Ovary (tissue), 9 donors: ENCODE results near the gene CACNA2D3. TPM values are rescaled to one million over a fixed set of nuclear protein-coding genes. Genes with fewer than 3 reads are reported as not detected.

Source experiments
- DNase-seq, 5 donors: peaks; one replicate each; pipeline ENCODE4 v3.0.0-alpha.2; 2019 to 2020
- H3K27ac ChIP-seq, 2 donors: fragments of 200-600 bp; one replicate each; pipeline versions ENCODE4 v1.5.1 to v1.8.0; 2019 to 2022
- H3K27me3 ChIP-seq: fragments of 200-600 bp; one replicate; pipeline ENCODE4 v1.8.0; 2022
- H3K36me3 ChIP-seq: fragments of 200-600 bp; sonication (generic); one replicate; pipeline ENCODE4 v1.5.1; 2019
- H3K4me1 ChIP-seq: one replicate; pipeline ENCODE4 v1.8.1; 2013; ENCODE audit warnings: mild to moderate bottlenecking, moderate library complexity; ENCODE audit not compliant: insufficient read depth
- H3K4me3 ChIP-seq: fragments of 200-600 bp; sonication (generic); one replicate; pipeline ENCODE4 v1.5.1; 2017
- H3K9me3 ChIP-seq, 2 donors: fragments of 200-600 bp in 1 of 2; sonication (generic) in 1 of 2; one replicate each; pipeline versions ENCODE4 v1.5.1 to v1.8.1; 2013 to 2019; ENCODE audit warnings: mild to moderate bottlenecking in 1 of 2, moderate library complexity in 1 of 2
- CTCF ChIP-seq, 3 donors: fragments of 450-650 bp in 2 of 3; fragments of 200-600 bp in 1 of 3; IDR thresholded peaks; one replicate each; pipeline versions ENCODE4 v1.5.1 to v1.8.0; 2016 to 2022; ENCODE audit warnings: antibody characterized with exemption in 3 of 3, mild to moderate bottlenecking in 1 of 3
- EP300 ChIP-seq: sonication (generic); formaldehyde crosslinking; IDR thresholded peaks from one replicate; pipeline ENCODE4 v1.6.1; 2017; ENCODE audit warnings: antibody characterized with exemption
- POLR2A ChIP-seq: fragments of 450-650 bp; IDR thresholded peaks from one replicate; pipeline ENCODE4 v1.6.1; 2017; ENCODE audit warnings: antibody characterized with exemption, mild to moderate bottlenecking, moderate library complexity
- WGBS, 3 donors: extraction: QIAGEN DNeasy Blood & Tissue Kit in 1 of 3; methylation state at CpG; one replicate each; pipeline versions ENCODE4 v1.1.5 to v1.1.7; 2013 to 2017; 5-methylcytosine and 5-hydroxymethylcytosine counted together
- intact Hi-C, 4 donors: fragments of 100-400 bp; cut with DNase I; formaldehyde crosslinking; loops; one replicate each; pipeline versions ENCODE4 v1.11.0 to v1.15.1; 2022 to 2023
- polyA plus RNA-seq, 2 donors: library from polyadenylated mRNA; stranded (reverse); fragments of 200-250 nt in 1 of 2; fragments of 350-450 nt in 1 of 2; fragmentation: Illumina TruSeq in 1 of 2; extraction: RNeasy Lipid Tissue Mini Kit (QIAGEN cat#74804) in 1 of 2; gene quantifications; one replicate each; pipeline ENCODE4 v1.2.3, GENCODE V29; 2013 to 2014
- total RNA-seq, 7 donors: library from RNA; depleted of rRNA in 2 of 7; stranded (reverse); fragments of >200 nt in 2 of 7; fragmentation: NEBNext Ultra II Directional in 3 of 7; extraction: Animal tissue kit (Norgen Biotek cat#: 25700) in 3 of 7; gene quantifications; one replicate each; pipeline versions ENCODE4 v1.1.0 to v1.2.4, GENCODE V29; 2016 to 2023
- donor health status: DM: no; HTN: no; CAD: no; lungs with moderate emphysema.
- donor health status: DM: no; HTN: no; CAD: no.
- donor health status: Bipolar disorder and iron deficiency.
- donor health status: DM: yes; HTN: yes; CAD: no.
- donor health status: DM: no; HTN: no; CAD: no.
- donor health status: DM: yes; HTN: yes; CAD: no.

The CACNA2D3 gene
- total and polyA plus RNA-seq, 9 donors: 2.0 to 10.1 (median 4.7) TPM

- no peaks in the 10 kb centered on the region for H3K4me1 ChIP-seq
- no peaks in the 10 kb centered on the region for H3K36me3 ChIP-seq
- no peaks in the 10 kb centered on the region for H3K27me3 ChIP-seq
- no peak overlapping the region for H3K27ac ChIP-seq
- intact Hi-C loops: no loop called here
- H3K9me3 ChIP-seq: no peaks in the 10 kb centered on the region
- no peak for TF ChIP-seq EP300
- no peak for TF ChIP-seq POLR2A
- no peak for TF ChIP-seq CTCF (IDR thresholded peaks at IDR 0.05)
- WGBS, 3 donors: 24 to 46% (median 25%) methylated on average over 4 of the region's 4 CpGs
- H3K4me3 ChIP-seq: no peak overlapping the region
- no peak for DNase-seq
Observed at GRCh38 chr3:55074796-55075195, 952.4 kb downstream of the CACNA2D3 start.

- Histone ChIP-seq H3K27me3 (no peaks in the 10 kb centered on the region), H3K9me3 (no peaks in the 10 kb centered on the region), H3K27ac (no peak overlapping the region), H3K4me3 (no peak overlapping the region), H3K36me3 (no peaks in the 10 kb centered on the region), H3K4me1 (no peaks in the 10 kb centered on the region)
- TF ChIP-seq EP300 (no peak), CTCF (IDR thresholded peaks at IDR 0.05) (no peak), POLR2A (no peak)
- no peak for DNase-seq
- intact Hi-C loops: no loop called here
- 87 to 92% (median 88%) methylated on average over 6 of the region's 6 CpGs for WGBS, 3 donors
Observed at GRCh38 chr3:55075846-55076245, 953.5 kb downstream of the CACNA2D3 start.

- H3K4me1 ChIP-seq: no peaks in the 10 kb centered on the region
- H3K36me3 ChIP-seq: no peaks in the 10 kb centered on the region
- H3K27me3 ChIP-seq: no peaks in the 10 kb centered on the region
- TF ChIP-seq CTCF (IDR thresholded peaks at IDR 0.05): no peak
- no peak for TF ChIP-seq POLR2A
- no peak for TF ChIP-seq EP300
- no peak overlapping the region for H3K27ac ChIP-seq
- DNase-seq: no peak
- intact Hi-C loops: no loop called here
- no peak overlapping the region for H3K4me3 ChIP-seq
- H3K9me3 ChIP-seq: no peaks in the 10 kb centered on the region
- WGBS, 3 donors: 83 to 89% (median 88%) methylated on average over 7 of the region's 7 CpGs
Observed at GRCh38 chr3:55077726-55078125, 955.4 kb downstream of the CACNA2D3 start.

GRCh38 chr3:55078876-55079275 lies 956.5 kb downstream of the CACNA2D3 start:
- Histone ChIP-seq H3K4me3 (no peak overlapping the region), H3K36me3 (no peaks in the 10 kb centered on the region), H3K9me3 (no peaks in the 10 kb centered on the region), H3K27me3 (no peaks in the 10 kb centered on the region), H3K4me1 (no peaks in the 10 kb centered on the region), H3K27ac (no peak overlapping the region)
- intact Hi-C loops: no loop called here
- TF ChIP-seq EP300 (no peak), CTCF (IDR thresholded peaks at IDR 0.05) (no peak), POLR2A (no peak)
- DNase-seq: no peak
- 88 to 90% (median 88%) methylated on average over 7 of the region's 7 CpGs for WGBS, 3 donors

GRCh38 chr3:55085231-55085630 lies 962.9 kb downstream of the CACNA2D3 start:
- Histone ChIP-seq H3K9me3 (no peaks in the 10 kb centered on the region), H3K4me3 (no peak overlapping the region), H3K4me1 (no peaks in the 10 kb centered on the region), H3K36me3 (no peaks in the 10 kb centered on the region), H3K27ac (no peak overlapping the region), H3K27me3 (no peaks in the 10 kb centered on the region)
- no peak for DNase-seq
- intact Hi-C loops: no loop called here
- no peak for TF ChIP-seq EP300
- no peak for TF ChIP-seq CTCF (IDR thresholded peaks at IDR 0.05)
- TF ChIP-seq POLR2A: no peak
- WGBS, 3 donors: 73% methylated on average over 5 of the region's 5 CpGs
